GM12875 (cell line): ENCODE results near the gene GTPBP10.

Experiments used
- H3K4me3 ChIP-seq: one replicate; pipeline ENCODE4 v1.5.1; 2011; ENCODE audit warnings: low read depth, low read length, control low read depth
- TF ChIP-seq, protein P1 (sequence below): IDR thresholded peaks from 2 replicates; pipeline ENCODE4 v1.5.1; 2011; ENCODE audit warnings: low read depth, mild to moderate bottlenecking, control low read depth, inconsistent platforms, low read length, moderate library complexity, borderline replicate concordance; ENCODE audit not compliant: insufficient read depth

Gene GTPBP10

GRCh38 chr7:90401989-90402388, 55.5 kb downstream of the GTPBP10 start:
- TF ChIP-seq, protein P1, sequence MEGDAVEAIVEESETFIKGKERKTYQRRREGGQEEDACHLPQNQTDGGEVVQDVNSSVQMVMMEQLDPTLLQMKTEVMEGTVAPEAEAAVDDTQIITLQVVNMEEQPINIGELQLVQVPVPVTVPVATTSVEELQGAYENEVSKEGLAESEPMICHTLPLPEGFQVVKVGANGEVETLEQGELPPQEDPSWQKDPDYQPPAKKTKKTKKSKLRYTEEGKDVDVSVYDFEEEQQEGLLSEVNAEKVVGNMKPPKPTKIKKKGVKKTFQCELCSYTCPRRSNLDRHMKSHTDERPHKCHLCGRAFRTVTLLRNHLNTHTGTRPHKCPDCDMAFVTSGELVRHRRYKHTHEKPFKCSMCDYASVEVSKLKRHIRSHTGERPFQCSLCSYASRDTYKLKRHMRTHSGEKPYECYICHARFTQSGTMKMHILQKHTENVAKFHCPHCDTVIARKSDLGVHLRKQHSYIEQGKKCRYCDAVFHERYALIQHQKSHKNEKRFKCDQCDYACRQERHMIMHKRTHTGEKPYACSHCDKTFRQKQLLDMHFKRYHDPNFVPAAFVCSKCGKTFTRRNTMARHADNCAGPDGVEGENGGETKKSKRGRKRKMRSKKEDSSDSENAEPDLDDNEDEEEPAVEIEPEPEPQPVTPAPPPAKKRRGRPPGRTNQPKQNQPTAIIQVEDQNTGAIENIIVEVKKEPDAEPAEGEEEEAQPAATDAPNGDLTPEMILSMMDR, result no peak
- no peak overlapping the region for H3K4me3 ChIP-seq

- H3K4me3 ChIP-seq, result peak overlapping the region; percentile 55
- TF ChIP-seq, protein P1, result no peak
Measured at GRCh38 chr7:90402785-90403173, 56.3 kb downstream of the GTPBP10 start.

DNA sequence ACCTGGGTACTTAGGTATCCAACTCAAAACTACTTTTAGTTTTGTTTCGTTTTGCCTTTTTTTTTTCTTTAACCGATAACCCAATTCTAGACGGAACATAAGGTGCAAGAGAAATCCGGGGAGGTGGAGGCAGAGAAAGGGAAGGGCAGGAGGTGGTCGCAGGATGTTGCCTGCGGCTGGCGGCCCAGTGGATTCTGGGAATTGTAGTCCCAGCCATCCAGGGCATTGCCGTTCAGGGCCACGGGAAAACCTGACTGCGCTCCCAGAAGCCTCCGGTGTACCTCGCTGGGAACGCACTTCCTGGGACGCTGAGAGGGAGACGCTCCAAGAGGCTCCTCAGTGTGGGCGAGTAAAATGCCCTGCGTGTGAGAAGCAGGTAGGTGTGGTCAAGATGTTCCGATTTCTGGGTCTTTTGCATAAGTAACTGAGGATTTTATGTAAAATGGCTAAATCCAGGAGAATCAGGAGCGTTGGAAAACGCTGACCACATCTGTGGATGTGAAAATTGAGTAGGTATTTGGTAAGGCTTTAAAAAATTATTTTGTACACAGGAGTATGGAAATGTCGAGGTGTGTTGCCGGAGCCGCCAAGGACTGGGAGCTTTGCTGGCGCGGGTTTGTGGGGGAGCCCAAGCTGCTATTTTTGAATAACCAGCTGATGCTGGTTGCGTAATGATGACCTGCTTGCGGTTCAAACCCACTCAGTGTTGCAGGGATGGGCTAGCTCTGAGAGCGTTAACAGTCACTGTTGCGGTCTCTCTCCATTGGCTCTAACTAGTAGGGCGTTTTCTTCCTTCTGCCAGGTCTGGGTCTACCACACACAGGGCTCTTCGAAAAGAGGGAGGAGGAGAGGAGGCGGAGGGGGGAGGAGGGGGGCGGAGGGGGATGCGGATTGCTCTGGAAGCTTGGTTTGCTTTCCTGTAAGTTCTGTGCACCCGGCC, 56.9 kb downstream of the GTPBP10 start, which contains the start of gene CLDN12:
Gene CLDN12 (plus strand): TSS at position 288 of the 940 bp plus-strand sequence. CDS start 9,216 bp downstream, outside the sequence.
- H3K4me3 ChIP-seq, result peak within 1 kb of the TSS; percentile 55
- TF ChIP-seq, protein P1, result no peak

DNA sequence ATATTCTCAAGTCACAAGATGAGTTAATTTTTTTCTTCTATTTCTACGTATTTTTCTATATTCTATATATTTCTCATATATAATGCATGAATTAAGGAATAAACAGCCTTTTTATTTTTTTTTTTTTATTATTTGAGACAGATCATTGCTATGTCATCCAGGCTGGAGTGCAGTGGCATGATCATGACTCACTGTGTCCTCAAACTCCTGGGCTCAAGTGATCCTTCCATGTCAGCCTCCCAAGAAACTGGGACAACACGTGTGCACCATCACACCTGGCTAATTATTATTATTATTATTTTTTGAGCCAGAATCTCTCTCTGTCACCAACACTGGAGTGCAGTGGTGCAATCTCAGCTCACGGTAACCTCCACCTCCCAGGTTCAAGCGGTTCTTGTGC, 58.3 kb downstream of the GTPBP10 start:
- TF ChIP-seq, protein P1, result no peak
- no peak overlapping the region for H3K4me3 ChIP-seq

GRCh38 chr7:90407484-90407821, 60.9 kb downstream of the GTPBP10 start:
- H3K4me3 ChIP-seq, result no peak overlapping the region
- TF ChIP-seq, protein P1, result no peak

GRCh38 chr7:90408142-90408541, 61.6 kb downstream of the GTPBP10 start:
- H3K4me3 ChIP-seq, result no peak overlapping the region
- TF ChIP-seq, protein P1, result no peak

DNA sequence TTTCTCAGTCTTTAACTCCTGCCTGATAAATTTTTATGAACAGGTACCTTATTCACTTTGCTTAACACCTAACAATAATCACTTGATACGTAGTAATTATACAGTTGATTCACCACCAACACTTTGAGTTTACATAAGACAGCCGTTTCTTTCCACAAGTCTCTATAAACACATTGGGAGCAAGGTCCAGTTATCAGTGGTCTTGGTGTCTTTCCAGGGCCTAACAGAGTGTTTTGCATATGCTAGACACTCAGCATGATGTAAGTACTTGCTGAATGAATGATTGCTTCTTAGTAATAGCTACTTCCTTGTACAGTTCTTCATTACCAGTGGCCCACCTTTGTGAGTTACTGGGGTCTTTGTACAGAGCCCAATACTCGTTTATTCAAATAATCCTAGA, 63.2 kb downstream of the GTPBP10 start:
- TF ChIP-seq, protein P1, result no peak
- H3K4me3 ChIP-seq, result no peak overlapping the region
